Liver (tissue), 9 donors: ENCODE results near the gene KIF26A. TPM values are rescaled to one million over a fixed set of nuclear protein-coding genes. Genes with fewer than 3 reads are reported as not detected.
A peak's percentile ranks its signal among the peaks of the same experiment; 100 is the strongest.

Experiments used
- DNase-seq: peaks from one replicate; pipeline ENCODE4 v3.0.0-alpha.2; 2017; ENCODE audit warnings: low spot score
- H3K27ac ChIP-seq, 2 donors: one replicate each; pipeline ENCODE4 v1.7.0; 2013; ENCODE audit warnings: inconsistent platforms in 2 of 2, low read length in 2 of 2, control low read depth in 1 of 2, low read depth in 1 of 2, mild to moderate bottlenecking in 1 of 2
- H3K27me3 ChIP-seq, 4 donors: one replicate each; pipeline versions ENCODE4 v1.6.1 to v1.7.0; 2013; ENCODE audit warnings: low read length in 3 of 4, inconsistent platforms in 1 of 4, mild to moderate bottlenecking in 1 of 4, moderate library complexity in 1 of 4; ENCODE audit not compliant: control insufficient read depth in 4 of 4, insufficient read depth in 4 of 4
- H3K36me3 ChIP-seq, 4 donors: one replicate each; pipeline versions ENCODE4 v1.6.1 to v1.7.0; 2013; ENCODE audit warnings: low read length in 3 of 4, mild to moderate bottlenecking in 3 of 4, low read depth in 1 of 4, moderate library complexity in 1 of 4; ENCODE audit not compliant: control insufficient read depth in 4 of 4, insufficient read depth in 3 of 4
- H3K4me1 ChIP-seq, 4 donors: one replicate each; pipeline versions ENCODE4 v1.6.1 to v1.7.0; 2013; ENCODE audit warnings: low read length in 3 of 4, mild to moderate bottlenecking in 3 of 4, moderate library complexity in 1 of 4; ENCODE audit not compliant: control insufficient read depth in 4 of 4, insufficient read depth in 4 of 4
- H3K4me3 ChIP-seq, 3 donors: one replicate each; pipeline versions ENCODE4 v1.6.1 to v1.7.0; 2013; ENCODE audit warnings: low read length in 3 of 3, control low read depth in 1 of 3, low read depth in 1 of 3, mild to moderate bottlenecking in 1 of 3
- H3K9ac ChIP-seq, 2 donors: one replicate each; pipeline ENCODE4 v1.7.0; 2013; ENCODE audit warnings: low read length in 2 of 2, mild to moderate bottlenecking in 2 of 2, moderate library complexity in 2 of 2, control low read depth in 1 of 2, low read depth in 1 of 2
- H3K9me3 ChIP-seq, 4 donors: one replicate each; pipeline versions ENCODE4 v1.6.1 to v1.7.0; 2013; ENCODE audit warnings: low read length in 3 of 4; ENCODE audit not compliant: control insufficient read depth in 4 of 4
- FOXA2 ChIP-seq: IDR thresholded peaks from 2 replicates; pipeline ENCODE4 v1.6.1; 2016; ENCODE audit warnings: antibody characterized with exemption
- HNF4A ChIP-seq, 2 donors: conservative IDR thresholded peaks; 2 replicates each; pipeline ENCODE4 v1.6.1; 2016; ENCODE audit warnings: antibody characterized with exemption in 2 of 2, mild to moderate bottlenecking in 2 of 2
- NR2F2 ChIP-seq: IDR thresholded peaks from 2 replicates; pipeline ENCODE4 v1.6.1; 2016; ENCODE audit warnings: antibody characterized with exemption
- RAD21 ChIP-seq, 2 donors: IDR thresholded peaks; 2 replicates each; pipeline ENCODE4 v1.6.1; 2016; ENCODE audit warnings: antibody characterized with exemption in 2 of 2, mild to moderate bottlenecking in 2 of 2
- RXRA ChIP-seq, 2 donors: IDR thresholded peaks; 2 replicates each; pipeline ENCODE4 v1.6.1; 2017 to 2018; ENCODE audit warnings: antibody characterized with exemption in 2 of 2, mild to moderate bottlenecking in 1 of 2
- SP1 ChIP-seq: IDR thresholded peaks from 2 replicates; pipeline ENCODE4 v1.6.1; 2018; ENCODE audit warnings: antibody characterized with exemption, mild to moderate bottlenecking
- TAF1 ChIP-seq: conservative IDR thresholded peaks from 2 replicates; pipeline ENCODE4 v1.6.1; 2016; ENCODE audit warnings: antibody characterized with exemption, mild to moderate bottlenecking
- YY1 ChIP-seq: IDR thresholded peaks from 2 replicates; pipeline ENCODE4 v1.6.1; 2016; ENCODE audit warnings: antibody characterized with exemption, mild to moderate bottlenecking
- WGBS: extraction: QIAGEN DNeasy Blood & Tissue Kit; methylation state at CpG from one replicate; pipeline ENCODE4 v1.1.7; 2013; 5-methylcytosine and 5-hydroxymethylcytosine counted together
- polyA plus RNA-seq, 2 donors: library from polyadenylated mRNA; stranded (reverse) in 1 of 2; unstranded in 1 of 2; fragments of 200-250 nt in 1 of 2; fragments of >200 nt in 1 of 2; fragmentation: Nextera tagmentation in 1 of 2; extraction: Ambion mirVana in 1 of 2; gene quantifications; one replicate each; pipeline versions ENCODE4 v1.2.1 to v1.2.3, GENCODE V29; 2013 to 2015
- total RNA-seq, 2 donors: library from RNA; depleted of rRNA; stranded (reverse); fragments of >200 nt; gene quantifications; one replicate each; pipeline ENCODE4 v1.2.3, GENCODE V29; 2014
- TF ChIP-seq, protein P1 (sequence below): IDR thresholded peaks from 2 replicates; pipeline ENCODE4 v1.6.1; 2016; ENCODE audit warnings: antibody characterized with exemption
- TF ChIP-seq, protein P2 (sequence below): IDR thresholded peaks from 2 replicates; pipeline ENCODE4 v1.6.1; 2016; ENCODE audit warnings: antibody characterized with exemption
- TF ChIP-seq, protein P3 (sequence below): IDR thresholded peaks from 2 replicates; pipeline ENCODE4 v1.6.1; 2016; ENCODE audit warnings: antibody characterized with exemption, mild to moderate bottlenecking
- TF ChIP-seq, protein P4 (sequence below): fragments of 150-350 bp; IDR thresholded peaks from 2 replicates; pipeline ENCODE4 v1.5.1; 2017; ENCODE audit warnings: improper control_type of control experiment, low read depth, low read length; ENCODE audit not compliant: missing input control
- donor health status: healthy.
- donor health status: healthy.
- donor health status: healthy.
- donor health status: healthy.
- donor health status: healthy.

KIF26A gene
- total and polyA plus RNA-seq, 4 donors, result 0.07 to 10.2 (median 1.3) TPM

DNA sequence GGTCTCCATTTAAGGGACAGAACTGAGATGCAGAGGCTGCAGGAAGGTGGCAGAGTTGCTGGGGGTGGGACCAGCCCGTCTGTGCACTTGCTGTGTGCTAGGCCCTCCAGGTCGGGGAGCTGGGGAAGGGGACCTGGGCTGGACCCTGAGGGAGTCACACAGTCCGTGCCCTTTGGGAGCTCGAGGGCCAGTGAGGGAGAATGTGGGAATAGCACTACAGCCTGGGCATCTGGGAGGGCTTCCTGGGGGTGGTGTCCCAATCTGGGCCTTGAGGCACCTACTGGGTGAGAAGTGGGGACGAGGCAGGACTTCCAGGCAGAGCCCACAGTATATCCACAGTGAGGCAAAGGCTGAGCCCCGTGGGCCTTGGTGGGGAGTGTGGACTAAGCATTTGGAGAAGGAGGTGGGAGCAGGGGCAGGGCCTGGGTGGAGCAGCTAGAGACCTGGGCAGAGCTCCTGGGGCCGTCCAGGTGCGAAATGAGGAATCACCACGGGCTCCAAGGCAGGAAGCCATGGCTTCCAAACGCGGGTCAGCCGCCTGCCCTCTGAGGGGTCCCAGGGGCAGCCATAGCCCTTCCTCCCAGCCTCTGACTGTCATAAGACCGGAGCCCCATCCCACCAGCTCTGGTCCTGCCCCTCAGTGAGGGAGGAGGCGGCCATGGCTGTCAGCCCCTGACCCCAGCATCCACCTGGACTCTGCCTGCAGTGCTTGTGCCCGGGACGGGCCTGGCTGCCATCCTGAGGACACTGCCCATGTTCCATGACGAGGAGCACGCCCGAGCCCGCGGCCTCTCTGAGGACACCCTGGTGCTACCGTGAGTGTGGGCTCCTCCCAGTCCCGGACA lies 46.2 kb upstream of the KIF26A start:
- no peak for DNase-seq
- TF ChIP-seq RAD21 (IDR thresholded peaks at IDR 0.05) (no peak), FOXA2 (no peak), SP1 (no peak), RXRA (IDR thresholded peaks at IDR 0.05) (peak in 1 of 2 donors; percentile 59), TAF1 (no peak), HNF4A (conservative IDR thresholded peaks at IDR 0.05) (peak in 1 of 2 donors; percentile 29), NR2F2 (no peak)
- TF ChIP-seq, protein P1, sequence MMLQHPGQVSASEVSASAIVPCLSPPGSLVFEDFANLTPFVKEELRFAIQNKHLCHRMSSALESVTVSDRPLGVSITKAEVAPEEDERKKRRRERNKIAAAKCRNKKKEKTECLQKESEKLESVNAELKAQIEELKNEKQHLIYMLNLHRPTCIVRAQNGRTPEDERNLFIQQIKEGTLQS, result no peak
- TF ChIP-seq, protein P2, sequence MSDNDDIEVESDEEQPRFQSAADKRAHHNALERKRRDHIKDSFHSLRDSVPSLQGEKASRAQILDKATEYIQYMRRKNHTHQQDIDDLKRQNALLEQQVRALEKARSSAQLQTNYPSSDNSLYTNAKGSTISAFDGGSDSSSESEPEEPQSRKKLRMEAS, result no peak
- TF ChIP-seq, protein P3, sequence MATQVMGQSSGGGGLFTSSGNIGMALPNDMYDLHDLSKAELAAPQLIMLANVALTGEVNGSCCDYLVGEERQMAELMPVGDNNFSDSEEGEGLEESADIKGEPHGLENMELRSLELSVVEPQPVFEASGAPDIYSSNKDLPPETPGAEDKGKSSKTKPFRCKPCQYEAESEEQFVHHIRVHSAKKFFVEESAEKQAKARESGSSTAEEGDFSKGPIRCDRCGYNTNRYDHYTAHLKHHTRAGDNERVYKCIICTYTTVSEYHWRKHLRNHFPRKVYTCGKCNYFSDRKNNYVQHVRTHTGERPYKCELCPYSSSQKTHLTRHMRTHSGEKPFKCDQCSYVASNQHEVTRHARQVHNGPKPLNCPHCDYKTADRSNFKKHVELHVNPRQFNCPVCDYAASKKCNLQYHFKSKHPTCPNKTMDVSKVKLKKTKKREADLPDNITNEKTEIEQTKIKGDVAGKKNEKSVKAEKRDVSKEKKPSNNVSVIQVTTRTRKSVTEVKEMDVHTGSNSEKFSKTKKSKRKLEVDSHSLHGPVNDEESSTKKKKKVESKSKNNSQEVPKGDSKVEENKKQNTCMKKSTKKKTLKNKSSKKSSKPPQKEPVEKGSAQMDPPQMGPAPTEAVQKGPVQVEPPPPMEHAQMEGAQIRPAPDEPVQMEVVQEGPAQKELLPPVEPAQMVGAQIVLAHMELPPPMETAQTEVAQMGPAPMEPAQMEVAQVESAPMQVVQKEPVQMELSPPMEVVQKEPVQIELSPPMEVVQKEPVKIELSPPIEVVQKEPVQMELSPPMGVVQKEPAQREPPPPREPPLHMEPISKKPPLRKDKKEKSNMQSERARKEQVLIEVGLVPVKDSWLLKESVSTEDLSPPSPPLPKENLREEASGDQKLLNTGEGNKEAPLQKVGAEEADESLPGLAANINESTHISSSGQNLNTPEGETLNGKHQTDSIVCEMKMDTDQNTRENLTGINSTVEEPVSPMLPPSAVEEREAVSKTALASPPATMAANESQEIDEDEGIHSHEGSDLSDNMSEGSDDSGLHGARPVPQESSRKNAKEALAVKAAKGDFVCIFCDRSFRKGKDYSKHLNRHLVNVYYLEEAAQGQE, result no peak
- no peak overlapping the region for H3K4me3 ChIP-seq
- peaks cover 0 to 9% (median 4%) of the 10 kb centered on the region in 4 donors for H3K36me3 ChIP-seq
- H3K27ac ChIP-seq, result peak overlapping the region; percentile 8 to 11
- 69% methylated on average over 23 of the region's 23 CpGs for WGBS
- no peaks in the 10 kb centered on the region for H3K27me3 ChIP-seq
- H3K9me3 ChIP-seq, result no peaks in the 10 kb centered on the region
- no peak overlapping the region for H3K9ac ChIP-seq
- H3K4me1 ChIP-seq, result peaks cover 26 to 66% (median 45%) of the 10 kb centered on the region in 4 donors

DNA sequence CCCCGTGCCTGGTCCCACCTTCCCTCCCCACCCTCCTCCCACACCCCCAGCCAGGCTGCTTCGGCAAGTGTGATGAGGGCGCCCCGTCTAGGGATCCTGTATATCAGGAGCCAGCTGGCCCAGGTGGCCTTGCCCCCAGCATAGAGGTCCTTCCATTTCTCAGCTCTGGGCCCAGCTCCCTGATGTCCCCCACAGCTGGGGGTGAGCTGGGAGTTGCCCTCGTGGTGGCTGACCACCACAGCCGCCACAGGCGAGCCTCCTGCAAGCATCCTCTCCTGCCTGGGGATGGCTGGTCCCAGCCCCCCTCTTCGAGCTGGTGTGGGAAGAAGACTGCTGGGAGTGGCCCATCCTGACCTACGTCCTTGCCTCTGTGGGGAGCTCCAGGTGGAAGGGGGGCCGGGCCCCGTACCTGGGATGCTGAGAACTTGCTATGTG lies 45.4 kb upstream of the KIF26A start:
- no peak for DNase-seq

More for the DNA sequence above, 45.4 kb upstream of the KIF26A start:
- 85% methylated on average over 11 of the region's 11 CpGs for WGBS
- Histone ChIP-seq H3K4me3 (no peak overlapping the region), H3K36me3 (peaks cover 0 to 10% (median 6%) of the 10 kb centered on the region in 4 donors), H3K9me3 (no peaks in the 10 kb centered on the region), H3K27ac (no peak overlapping the region), H3K27me3 (no peaks in the 10 kb centered on the region), H3K4me1 (peaks cover 26 to 58% (median 42%) of the 10 kb centered on the region in 4 donors), H3K9ac (no peak overlapping the region)
- TF ChIP-seq RAD21 (IDR thresholded peaks at IDR 0.05), result no peak
- TF ChIP-seq YY1, result no peak
- TF ChIP-seq, protein P4, sequence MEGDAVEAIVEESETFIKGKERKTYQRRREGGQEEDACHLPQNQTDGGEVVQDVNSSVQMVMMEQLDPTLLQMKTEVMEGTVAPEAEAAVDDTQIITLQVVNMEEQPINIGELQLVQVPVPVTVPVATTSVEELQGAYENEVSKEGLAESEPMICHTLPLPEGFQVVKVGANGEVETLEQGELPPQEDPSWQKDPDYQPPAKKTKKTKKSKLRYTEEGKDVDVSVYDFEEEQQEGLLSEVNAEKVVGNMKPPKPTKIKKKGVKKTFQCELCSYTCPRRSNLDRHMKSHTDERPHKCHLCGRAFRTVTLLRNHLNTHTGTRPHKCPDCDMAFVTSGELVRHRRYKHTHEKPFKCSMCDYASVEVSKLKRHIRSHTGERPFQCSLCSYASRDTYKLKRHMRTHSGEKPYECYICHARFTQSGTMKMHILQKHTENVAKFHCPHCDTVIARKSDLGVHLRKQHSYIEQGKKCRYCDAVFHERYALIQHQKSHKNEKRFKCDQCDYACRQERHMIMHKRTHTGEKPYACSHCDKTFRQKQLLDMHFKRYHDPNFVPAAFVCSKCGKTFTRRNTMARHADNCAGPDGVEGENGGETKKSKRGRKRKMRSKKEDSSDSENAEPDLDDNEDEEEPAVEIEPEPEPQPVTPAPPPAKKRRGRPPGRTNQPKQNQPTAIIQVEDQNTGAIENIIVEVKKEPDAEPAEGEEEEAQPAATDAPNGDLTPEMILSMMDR, result no peak
